ENCODE data around the gene MYH13.

MYH13 gene

DNA sequence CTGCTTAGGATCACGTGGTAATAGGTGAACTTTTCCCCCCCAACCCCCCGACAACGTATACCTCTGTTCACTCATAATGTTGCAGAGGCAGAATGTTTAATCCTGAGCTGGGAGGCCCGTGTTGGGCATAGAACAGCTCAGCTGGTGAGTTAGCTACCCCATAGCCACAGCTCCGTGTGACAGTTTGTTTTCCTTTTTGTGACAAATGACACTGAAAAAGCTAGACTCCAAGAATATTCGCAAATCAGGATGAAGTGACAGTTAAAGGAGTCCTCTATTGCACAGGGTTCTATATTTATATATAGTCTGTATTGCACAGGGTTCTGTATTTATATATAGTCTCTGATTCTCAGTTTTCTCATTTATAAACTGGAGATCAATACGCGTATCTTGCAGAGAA is 33.8 kb downstream of the MYH13 start:
- no peak for DNase-seq

DNA sequence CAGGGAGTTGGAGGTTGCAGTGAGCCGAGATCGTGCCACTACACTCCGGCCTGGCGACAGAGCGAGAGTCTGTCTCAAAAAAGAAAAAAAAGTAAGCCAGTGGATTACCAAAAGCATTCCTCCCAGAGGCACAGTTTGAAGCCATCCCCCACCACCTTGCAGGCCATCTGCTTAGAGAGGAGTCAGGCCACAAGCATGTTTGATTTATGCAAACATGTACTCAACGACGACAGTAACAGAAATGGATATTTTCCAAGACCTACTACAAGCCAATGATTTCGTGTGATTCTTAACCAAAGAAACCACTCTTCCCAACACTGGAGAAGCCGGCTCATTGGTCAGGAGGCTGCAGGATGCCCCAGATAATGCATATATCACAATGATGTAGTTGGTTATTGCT is 34.8 kb downstream of the MYH13 start:
- DNase-seq, result no peak

DNA sequence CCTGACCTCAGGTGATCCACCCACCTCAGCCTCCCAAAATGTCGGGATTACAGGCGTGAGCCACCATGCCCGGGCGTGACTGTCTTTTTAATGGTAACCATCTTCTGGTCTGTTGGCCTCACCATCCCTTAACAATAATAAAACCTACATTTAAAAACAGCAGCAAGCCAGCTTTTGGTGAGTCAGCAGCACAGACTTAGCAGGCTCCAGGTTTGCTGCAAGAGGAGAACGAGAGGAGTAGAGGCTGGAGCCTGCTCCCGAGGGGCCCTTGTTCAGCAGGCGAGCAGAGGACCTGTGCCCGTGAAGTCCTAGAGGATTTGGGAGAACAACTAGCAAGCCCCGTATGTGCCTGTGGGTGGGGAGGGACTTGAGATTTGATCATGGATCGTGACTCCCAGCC is 35.7 kb downstream of the MYH13 start:
- no peak for DNase-seq

DNA sequence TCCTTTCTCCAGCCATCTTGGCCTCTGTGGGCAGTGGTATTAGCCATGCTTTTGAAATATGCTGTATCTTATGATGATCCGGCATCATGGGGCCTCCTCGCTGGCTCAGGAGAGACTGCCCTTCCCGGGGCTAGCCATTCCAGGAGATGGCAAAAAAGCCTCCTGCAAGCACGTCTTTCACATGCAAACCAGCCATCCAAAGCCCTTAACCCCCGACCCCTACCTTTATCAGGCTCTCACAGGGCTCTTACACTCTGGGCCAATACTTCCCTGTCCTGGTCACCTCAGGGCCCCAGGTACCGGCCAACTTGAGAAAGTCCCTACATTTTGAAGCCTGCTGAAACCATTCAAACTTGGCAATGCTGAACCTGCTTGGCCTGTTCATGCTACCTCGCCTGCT is 36.4 kb downstream of the MYH13 start:
- DNase-seq, result no peak

DNA sequence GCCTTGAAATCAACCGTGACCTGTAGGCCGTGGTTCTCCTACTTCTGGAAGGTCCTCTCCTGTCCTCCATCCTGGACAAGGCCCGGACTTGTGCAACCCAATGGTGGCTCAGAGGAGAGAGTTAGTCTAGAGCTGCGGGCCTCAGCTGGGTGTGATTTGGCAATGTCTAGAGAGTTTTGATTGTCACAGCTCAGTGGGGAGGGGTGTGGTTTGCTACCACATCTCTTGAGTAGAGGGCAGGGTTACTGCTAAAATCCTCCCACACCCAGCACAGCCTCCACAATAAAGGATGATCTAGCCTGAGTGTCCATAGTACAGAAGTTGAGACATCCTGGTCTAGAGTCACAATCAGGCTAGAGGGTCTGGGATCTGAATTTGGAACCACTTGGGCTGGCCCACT is 40.3 kb downstream of the MYH13 start:
- no peak for DNase-seq

DNA sequence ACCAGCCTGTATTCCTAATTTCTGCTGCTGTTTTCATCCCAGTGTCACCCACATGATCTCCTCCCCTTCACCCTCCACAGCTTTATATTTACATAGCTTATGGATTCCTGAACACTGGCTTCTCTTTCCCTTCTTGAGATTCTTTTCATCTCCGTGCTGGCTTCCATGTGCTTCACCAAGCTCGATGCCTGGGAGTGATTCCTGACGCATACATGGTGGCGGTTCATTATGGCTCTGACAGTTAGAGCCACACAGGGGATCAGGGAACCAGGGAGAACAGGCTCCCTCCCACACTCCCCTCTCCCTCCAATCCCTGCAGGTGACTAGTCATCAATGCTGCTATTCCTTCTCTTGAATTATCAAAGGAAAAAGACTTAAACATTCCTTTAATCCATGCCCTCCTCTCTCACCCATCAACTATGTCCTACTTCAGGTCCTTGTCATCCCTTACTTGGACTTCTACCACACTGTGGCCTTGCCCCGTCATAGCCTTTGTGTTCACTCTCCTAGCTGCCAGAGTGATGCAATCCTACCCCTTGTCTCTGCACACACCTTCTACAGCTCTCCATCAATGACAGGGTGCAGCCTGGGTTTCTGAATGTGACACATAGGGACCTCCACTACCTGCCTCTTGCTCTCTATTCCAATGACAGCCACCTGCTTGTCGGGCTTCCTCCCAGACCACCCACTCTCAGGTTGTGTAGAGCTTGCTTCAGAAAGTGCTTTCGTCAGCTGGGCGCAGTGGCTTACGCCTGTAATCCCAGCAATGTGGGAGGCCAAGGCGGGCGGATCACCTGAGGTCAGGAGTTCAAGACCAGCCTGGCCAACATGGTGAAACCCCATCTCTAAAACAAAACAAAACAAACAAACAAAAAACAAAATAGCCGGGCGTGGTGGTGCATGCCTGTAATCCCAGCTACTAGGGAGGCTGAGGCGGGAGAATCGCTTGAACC is 43.6 kb downstream of the MYH13 start:
- DNase-seq, result no peak

DNA sequence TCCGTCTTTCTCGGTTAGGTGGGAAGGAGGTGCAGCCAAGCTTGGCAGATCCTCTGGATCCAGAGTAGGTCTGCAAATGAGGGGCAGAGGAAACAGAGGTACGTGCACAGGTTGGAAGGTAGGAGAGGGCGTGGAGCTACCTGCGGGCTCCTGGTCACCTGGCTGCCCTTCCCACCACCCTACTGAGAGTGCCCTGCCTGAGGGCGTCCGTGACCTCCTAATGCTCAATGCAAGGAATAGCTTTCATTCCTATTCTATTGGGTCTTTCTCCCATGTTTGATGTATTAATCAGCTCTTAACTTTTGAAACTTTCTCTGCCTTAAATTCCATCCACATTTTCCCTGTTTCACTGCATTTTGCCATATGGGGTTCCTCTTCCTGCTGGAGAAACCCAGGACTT is 44.6 kb downstream of the MYH13 start:
- DNase-seq, result no peak

DNA sequence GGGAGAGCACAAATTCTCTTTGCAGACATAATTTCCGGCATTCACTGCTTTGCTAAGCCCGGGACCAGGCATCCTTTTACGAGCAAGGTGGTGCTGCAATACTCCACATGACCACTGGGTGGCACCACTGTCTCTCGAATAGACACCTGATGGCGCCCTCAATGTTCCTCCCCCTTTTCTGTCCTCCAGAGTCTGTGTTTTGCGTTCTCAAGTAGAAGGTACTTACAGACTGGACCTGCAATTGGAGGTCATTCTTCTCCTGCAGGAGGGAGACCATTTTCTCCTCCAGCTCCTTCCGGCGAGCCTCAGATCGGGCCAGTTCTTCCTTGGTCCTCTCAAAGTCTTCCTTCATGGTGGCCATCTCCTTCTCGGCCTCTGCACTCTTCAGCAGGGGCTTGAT is 45.2 kb downstream of the MYH13 start:
- peak; percentile 45 for DNase-seq

DNA sequence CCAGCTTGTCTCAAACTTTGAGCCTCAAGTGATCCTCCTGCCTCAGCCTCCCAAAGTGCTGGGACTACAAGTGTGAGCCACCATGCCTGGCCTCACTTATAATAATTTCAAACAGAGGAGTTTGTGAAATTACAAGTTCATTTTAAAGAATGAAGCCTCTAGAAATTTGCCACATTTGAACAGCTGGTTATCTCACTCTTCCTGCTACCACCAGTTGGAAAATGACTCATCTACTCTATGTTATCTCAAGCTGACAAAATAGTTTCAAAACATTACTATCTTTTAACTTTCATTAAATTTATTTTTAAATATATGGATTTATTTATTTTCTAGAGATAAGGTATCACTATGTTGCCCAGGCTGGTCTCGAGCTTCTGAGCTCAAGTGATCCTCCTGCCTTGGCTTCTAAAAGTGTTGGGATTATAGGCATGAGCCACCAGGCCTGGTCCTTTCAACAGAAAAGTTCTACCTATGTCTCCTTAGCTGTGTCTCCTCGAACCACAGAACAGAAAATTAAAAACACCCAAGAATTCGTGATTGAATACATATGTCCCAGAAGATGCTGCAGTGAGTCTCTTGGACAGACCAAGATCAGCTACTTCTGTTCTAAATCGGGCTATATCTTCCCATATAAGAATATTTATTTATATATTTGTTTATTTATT is 47.6 kb downstream of the MYH13 start:
- no peak for DNase-seq

DNA sequence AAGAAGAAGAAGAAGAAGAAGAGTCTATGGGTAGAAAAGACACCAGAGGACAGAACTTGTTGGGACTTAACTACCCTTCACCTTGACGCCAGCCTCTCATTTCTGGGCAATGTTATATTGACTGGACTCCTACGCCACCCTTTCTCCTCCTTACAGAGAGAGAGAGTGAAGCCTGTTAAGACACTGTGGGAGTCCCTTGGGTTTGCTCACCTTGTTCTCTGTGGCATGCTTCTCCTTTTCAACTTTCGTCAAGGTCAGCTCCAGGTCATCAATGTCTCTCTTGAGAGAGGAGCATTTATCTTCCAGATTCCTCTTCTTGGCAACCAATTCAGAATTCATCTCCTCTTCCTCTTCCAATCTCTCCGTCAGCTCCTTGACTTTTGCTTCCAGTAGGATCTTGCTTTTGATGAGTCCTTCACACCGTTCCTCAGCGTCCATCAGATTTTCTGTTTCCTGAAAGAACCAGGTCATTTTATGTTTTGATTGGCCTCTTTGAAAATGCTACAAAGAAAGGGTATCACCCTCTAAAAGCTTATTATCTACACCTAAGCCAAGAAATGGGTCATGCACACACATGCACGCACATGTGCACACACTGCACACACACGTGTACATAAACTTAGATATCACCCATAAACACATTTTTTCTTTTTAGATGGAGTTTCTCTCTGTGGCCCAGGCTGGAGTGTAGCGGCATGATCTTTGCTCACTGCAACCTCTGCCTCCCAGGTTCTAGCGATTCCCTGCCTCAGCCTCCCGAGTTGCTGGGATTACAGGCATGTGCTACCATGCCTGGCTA is 48.8 kb downstream of the MYH13 start:
- DNase-seq, result no peak

DNA sequence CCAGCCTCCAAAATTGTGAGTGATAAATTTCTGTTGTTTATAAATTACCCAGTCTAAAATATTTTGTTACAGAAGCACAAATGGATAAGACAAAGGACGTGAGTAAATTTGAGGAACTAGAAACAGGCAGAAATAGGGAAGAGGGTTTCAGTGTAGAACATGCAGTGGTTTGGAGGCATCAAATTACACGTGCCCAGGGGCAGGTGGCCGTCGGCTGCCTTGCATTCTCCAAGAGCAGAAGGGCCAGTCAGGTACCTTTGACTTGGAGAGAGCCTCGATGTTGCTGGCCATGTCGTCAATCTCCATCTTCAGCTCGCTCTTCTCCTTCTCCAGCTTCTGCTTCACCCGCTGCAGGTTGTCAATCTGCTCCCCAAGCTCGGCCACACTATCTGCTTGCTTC is 54.3 kb downstream of the MYH13 start:
- DNase-seq, result no peak

DNA sequence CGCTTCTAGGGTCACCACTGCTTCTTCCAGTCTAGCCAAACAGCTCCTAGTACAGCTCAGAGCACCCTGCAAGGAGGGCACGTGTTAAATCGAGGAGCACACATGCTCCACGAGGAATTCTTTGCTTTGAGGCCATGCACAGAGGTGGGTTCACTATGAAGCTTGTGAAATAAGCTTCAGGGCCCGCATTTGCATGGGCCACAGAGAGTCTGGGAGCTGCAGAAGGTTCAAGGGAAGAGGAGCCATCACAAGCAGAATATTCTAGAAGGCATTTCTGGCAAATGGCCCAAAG is 55.3 kb downstream of the MYH13 start:
- no peak for DNase-seq

DNA sequence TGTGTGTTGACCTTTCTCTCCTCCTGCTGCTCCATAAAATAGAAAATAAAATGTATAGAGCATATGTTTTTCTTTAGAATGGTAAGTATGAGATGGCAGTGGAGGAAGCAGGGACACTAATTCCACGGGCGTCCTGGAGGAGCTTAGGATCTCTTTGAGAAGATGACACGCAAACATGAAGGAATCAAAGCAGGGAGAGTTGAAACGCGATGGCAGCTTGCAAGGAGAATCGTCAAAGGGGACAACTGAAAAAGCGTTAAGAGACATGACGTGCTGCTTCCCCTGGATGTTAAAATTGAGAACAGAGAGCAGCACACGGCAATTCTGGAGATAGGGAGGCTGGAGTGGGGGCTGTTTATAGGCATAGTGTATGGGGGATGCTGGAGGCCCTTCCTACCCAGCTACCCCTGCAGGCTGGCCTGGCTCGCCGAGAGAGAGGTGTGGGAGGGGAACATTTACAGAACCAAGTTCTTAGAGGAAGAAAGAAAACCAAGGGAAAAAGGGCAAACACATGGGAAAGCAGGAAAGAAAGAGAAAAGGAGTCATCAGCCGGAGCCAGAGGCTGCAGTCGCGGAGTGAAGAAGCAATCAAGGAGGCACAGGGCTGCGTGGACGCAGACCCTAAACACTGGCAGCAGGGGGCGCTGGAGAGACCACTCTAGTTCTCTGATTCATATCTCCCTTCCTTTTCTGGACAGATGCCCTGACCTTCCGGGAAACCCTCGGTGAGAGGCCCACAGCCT is 55.8 kb downstream of the MYH13 start:
- DNase-seq, result no peak

DNA sequence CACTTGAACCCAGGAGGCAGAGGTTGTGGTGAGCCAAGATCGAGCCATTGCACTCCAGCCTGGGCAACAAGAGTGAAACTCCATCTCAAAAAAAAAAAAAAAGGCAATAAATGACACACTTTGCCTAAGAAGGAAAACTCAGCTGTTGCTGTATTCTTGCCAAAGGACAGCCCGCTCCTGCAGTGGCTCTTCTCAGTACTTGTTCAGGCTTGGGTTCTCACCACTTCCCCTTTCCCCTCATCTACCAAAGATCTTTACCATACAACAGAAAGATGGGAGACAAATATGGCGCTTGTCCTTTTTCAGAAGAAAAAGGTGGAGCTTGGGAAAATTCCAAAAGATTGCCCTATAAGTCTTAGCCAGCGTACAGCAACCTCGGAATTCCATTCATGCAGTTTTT is 58.5 kb downstream of the MYH13 start:
- no peak for DNase-seq

DNA sequence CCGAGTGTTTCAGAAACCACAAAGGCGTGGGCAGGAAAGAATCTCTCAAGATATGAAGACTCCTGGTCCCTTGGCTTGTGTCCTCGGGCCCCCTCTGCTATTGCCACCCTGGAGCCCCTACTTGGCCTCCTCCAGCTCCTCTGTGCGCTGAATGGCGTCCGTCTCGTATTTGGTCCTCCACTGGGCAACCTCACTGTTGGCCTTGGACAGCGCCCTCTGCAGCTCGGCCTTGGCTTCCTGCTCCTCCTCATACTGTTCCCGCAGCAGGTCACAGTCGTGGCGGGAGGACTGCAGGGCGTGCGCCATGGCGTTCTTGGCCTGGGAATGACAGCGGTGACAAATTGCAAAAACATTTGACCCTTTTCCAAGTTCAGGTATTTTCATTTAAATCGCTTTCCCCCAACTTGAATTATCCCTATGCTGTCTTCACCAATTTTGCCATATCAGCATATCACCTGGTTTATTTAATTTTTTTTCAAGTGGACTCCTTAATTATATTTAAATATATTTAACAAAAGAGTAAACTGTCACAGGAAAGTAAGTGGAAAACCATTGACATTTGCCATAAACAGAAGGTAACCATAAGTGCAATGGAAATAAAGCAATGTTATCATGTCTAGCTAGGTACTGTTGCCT is 59.7 kb downstream of the MYH13 start:
- DNase-seq, result no peak

DNA sequence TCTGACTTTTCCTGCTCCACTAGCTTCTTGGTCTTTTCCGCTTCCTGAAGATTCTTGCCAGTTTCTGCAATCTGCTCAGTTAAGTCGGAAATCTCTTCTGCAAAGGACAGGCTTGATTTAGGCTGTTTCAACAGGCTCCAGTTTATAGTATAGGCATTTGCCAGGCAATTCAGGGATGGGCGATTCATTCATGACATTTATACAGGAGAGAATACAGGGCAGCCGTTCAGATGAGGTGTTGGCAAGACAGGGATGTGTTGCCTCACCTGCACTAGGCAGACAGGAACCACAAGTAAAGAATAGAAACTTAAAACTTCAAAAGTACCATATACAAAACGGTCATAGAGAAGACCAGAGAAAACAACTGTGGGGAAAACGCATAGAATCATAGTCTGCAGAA is 61.7 kb downstream of the MYH13 start:
- no peak for DNase-seq

DNA sequence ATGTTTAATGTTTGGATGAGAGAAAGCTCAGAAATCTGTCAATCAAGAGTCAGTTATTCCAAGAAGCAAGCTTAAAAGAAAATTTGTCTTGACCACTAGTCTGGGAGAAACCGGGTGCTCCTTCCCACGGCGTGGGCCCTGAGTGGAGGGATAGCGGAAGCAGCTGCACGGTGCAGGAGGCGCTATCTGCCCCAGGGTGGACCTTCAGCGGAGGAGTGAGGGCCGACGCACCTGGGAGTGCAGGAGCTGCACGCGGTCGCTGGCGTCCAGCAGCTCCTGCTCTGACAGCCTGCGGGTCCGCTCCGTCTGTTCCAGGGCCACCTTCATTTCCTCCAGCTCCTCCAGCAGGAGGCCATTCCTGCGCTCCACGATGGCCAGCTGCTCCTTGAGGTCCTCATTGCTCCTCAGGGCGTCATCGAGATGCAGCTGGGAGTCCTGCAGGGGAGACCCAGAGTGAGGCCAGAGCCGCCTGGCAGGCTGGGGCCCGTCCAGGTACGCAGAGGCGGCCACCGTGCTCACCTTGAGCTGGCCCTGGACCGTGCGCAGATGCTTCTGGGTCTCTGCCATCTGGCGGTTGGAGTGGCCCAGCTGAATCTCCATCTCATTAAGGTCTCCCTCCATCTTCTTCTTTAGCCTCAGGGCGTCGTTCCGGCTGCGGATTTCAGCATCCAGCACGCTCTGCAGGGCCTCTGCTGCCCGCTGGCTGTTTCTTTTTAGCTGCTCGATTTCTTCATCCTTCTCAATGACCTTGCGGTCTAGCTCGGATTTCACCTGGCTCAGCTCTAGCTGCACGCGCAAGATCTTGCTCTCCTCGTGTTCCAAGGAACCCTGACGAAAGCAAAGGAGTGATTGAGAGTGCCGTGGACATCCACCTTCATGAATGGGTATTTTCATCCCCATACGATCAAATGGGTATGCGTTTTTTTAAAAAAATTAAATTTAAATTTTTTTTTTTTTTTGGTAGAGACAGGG is 63.5 kb downstream of the MYH13 start:
- DNase-seq, result no peak

DNA sequence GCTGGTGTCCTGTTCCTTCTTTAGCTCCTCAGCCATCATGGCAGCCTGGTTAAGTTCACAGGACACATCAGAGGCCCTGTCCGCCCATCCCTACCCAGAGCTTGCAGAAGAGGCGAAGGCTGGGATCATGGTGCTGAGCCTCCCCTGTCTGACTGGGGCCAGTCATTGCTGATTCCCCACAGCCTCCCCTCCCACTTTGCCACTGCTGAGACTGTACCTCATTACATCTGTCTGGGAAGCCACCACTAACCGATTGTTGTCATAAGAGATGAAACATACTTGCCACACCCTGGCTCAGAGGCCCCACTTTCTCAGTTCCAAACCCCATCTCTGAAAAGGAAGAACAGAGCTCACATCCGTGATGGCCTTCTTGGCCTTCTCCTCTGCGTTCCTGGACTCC is 66.2 kb downstream of the MYH13 start:
- DNase-seq, result no peak

DNA sequence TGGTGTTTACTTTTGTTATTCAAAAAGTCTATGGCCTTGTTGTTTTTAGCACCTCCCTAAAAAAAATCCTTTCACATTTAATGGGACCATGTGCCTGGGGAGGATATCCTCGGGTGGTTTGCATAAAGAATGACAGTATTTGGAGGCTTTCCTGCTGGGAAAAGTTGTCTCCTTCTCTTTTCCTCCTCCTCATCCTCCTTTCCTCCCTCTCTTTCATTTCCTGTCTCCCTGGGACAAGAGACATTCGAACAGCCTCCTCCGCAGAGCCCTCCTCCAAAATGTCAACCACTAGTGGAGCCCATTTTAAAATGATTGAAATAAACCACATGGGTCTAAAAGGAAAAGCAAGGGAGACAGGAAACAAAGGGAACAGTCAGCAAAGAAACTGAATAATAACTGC is 67.4 kb downstream of the MYH13 start:
- no peak for DNase-seq

DNA sequence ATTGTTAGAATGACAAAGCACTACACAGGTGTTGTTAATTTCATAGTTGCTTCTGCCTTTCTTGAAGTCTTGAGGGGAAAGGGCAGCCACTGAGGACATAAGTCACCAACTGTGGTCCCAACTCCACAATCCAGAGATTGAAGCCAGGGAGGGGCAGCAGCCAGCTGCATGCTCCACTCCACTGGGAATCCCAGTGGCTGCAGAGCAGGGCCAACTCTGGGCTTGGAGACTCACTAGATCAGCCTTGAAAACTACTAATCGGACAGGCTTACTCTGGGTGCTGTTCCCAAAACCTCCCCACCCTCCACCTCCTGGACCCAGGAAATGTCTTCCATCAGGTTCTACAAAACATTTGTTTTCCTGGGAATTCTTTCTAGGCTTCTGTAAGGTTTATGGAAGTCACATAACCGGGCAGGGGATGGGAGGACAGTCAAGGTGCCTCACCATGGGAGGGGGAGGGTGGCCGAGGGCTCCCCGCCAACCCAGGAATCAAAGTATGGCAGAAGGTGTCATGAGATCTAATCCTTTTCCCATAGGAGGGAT is 68.0 kb downstream of the MYH13 start:
- DNase-seq, result no peak

DNA sequence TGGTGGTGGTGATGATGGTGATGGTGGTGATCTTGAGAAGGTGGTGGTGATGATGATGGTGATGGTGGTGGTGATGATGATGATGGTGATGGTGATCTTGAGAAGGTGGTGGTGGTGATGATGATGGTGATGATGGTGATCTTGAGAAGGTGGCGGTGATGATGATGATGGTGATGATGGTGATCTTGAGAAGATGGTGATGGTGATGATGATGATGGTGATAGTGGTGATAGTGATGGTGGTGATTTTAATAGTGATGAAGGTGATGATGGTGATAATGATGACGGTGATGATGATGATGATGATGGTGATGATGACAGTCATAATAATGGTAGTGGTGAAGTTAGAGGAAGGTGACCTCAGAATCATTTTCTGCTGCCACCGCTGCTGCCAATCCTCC is 75.1 kb downstream of the MYH13 start:
- DNase-seq, result no peak
